HUES48 (cell line): ENCODE measurements around the gene NRP1.
"Not testable (repeated sequence)": the region's sequence is repeated elsewhere in the genome, so short reads cannot be mapped to it uniquely, and the experiment has no call there.

Source experiments
- H3K27ac ChIP-seq: one replicate; pipeline ENCODE4 v1.7.0; 2013; ENCODE audit warnings: low read depth, low read length, inconsistent platforms
- H3K27me3 ChIP-seq: 2 replicates; pipeline ENCODE4 v1.6.1; 2013; ENCODE audit warnings: mild to moderate bottlenecking, low read length; ENCODE audit not compliant: control insufficient read depth, insufficient read depth
- H3K36me3 ChIP-seq: 2 replicates; pipeline ENCODE4 v1.6.1; 2013; ENCODE audit warnings: low read length; ENCODE audit not compliant: control insufficient read depth, insufficient read depth
- H3K4me1 ChIP-seq: 2 replicates; pipeline ENCODE4 v1.6.1; 2013; ENCODE audit warnings: mild to moderate bottlenecking, low read length; ENCODE audit not compliant: control insufficient read depth, insufficient read depth
- H3K4me3 ChIP-seq: 2 replicates; pipeline ENCODE4 v1.5.1; 2013; ENCODE audit warnings: mild to moderate bottlenecking, low read depth, low read length
- H3K9ac ChIP-seq: 2 replicates; pipeline ENCODE4 v1.6.1; 2013; ENCODE audit warnings: mild to moderate bottlenecking, low read depth, low read length, moderate library complexity
- H3K9me3 ChIP-seq: 2 replicates; pipeline ENCODE4 v1.6.1; 2013; ENCODE audit warnings: low read length; ENCODE audit not compliant: control insufficient read depth, insufficient read depth

The NRP1 gene

GRCh38 chr10:33304423-33305225 is 29.8 kb downstream of the NRP1 start:
- no peak overlapping the region for H3K4me3 ChIP-seq
- H3K27ac ChIP-seq = no peak overlapping the region
- H3K36me3 ChIP-seq = no peaks in the 10 kb centered on the region
- no peaks in the 10 kb centered on the region for H3K9me3 ChIP-seq
- H3K9ac ChIP-seq = no peak overlapping the region
- 0 out of 2 replicates have a peak, but pooled peaks cover 2% of the 10 kb centered on the region for H3K4me1 ChIP-seq
- H3K27me3 ChIP-seq = no peaks in the 10 kb centered on the region

- H3K27ac ChIP-seq = no peak overlapping the region
These were observed 30.5 kb downstream of the NRP1 start for GRCh38 chr10:33303988-33304387.

GRCh38 chr10:33302208-33302829 is 32.1 kb downstream of the NRP1 start:
- H3K4me3 ChIP-seq = no peak overlapping the region
- H3K9ac ChIP-seq = no peak overlapping the region
- no peak overlapping the region for H3K27ac ChIP-seq
- H3K9me3 ChIP-seq = no peaks in the 10 kb centered on the region
- no peaks in the 10 kb centered on the region for H3K36me3 ChIP-seq
- no peaks in the 10 kb centered on the region for H3K27me3 ChIP-seq
- 0 out of 2 replicates have a peak, but pooled peaks cover 2% of the 10 kb centered on the region for H3K4me1 ChIP-seq

More at GRCh38 chr10:33303988-33304387, 30.5 kb downstream of the NRP1 start:
- Histone ChIP-seq H3K9ac (no peak overlapping the region), H3K36me3 (no peaks in the 10 kb centered on the region), H3K9me3 (no peaks in the 10 kb centered on the region), H3K27me3 (no peaks in the 10 kb centered on the region), H3K4me3 (no peak overlapping the region), H3K4me1 (0 out of 2 replicates have a peak, but pooled peaks cover 2% of the 10 kb centered on the region)

GRCh38 chr10:33301097-33301789 is 33.2 kb downstream of the NRP1 start:
- Histone ChIP-seq H3K4me3 (no peak overlapping the region), H3K27ac (no peak overlapping the region), H3K27me3 (no peaks in the 10 kb centered on the region), H3K4me1 (0 out of 2 replicates have a peak, but pooled peaks cover 2% of the 10 kb centered on the region), H3K9me3 (no peaks in the 10 kb centered on the region), H3K9ac (no peak overlapping the region), H3K36me3 (no peaks in the 10 kb centered on the region)

GRCh38 chr10:33300544-33300943 is 33.9 kb downstream of the NRP1 start:
- H3K9ac ChIP-seq, H3K4me1 ChIP-seq, H3K27ac ChIP-seq, H3K4me3 ChIP-seq, H3K36me3 ChIP-seq, H3K27me3 ChIP-seq, H3K9me3 ChIP-seq: not testable (repeated sequence)

GRCh38 chr10:33298893-33299292 is 35.6 kb downstream of the NRP1 start:
- H3K4me1 ChIP-seq = 0 out of 2 replicates have a peak, but pooled peaks cover 2% of the 10 kb centered on the region
- no peaks in the 10 kb centered on the region for H3K9me3 ChIP-seq
- H3K36me3 ChIP-seq = no peaks in the 10 kb centered on the region
- H3K27me3 ChIP-seq = no peaks in the 10 kb centered on the region
- no peak overlapping the region for H3K27ac ChIP-seq
- H3K4me3 ChIP-seq = no peak overlapping the region
- H3K9ac ChIP-seq = no peak overlapping the region

- Histone ChIP-seq H3K9me3 (no peaks in the 10 kb centered on the region), H3K36me3 (no peaks in the 10 kb centered on the region), H3K4me3 (no peak overlapping the region), H3K4me1 (0 out of 2 replicates have a peak, but pooled peaks cover 2% of the 10 kb centered on the region), H3K27ac (no peak overlapping the region), H3K27me3 (no peaks in the 10 kb centered on the region), H3K9ac (no peak overlapping the region)
These were observed 36.4 kb downstream of the NRP1 start for GRCh38 chr10:33298110-33298509.

- Histone ChIP-seq H3K27ac (no peak overlapping the region), H3K4me1 (peaks cover 8% of the 10 kb centered on the region; the same call in 1 of the 2 replicates)
These were observed 38.6 kb downstream of the NRP1 start for GRCh38 chr10:33295851-33296250.

GRCh38 chr10:33293531-33294170 is 40.8 kb downstream of the NRP1 start:
- Histone ChIP-seq H3K9me3 (no peaks in the 10 kb centered on the region), H3K9ac (no peak overlapping the region), H3K27ac (no peak overlapping the region), H3K36me3 (no peaks in the 10 kb centered on the region), H3K27me3 (no peaks in the 10 kb centered on the region), H3K4me1 (peaks cover 24% of the 10 kb centered on the region; the same call in 1 of the 2 replicates), H3K4me3 (no peak overlapping the region)

More at GRCh38 chr10:33295851-33296250, 38.6 kb downstream of the NRP1 start:
- Histone ChIP-seq H3K36me3 (no peaks in the 10 kb centered on the region), H3K9me3 (no peaks in the 10 kb centered on the region), H3K4me3 (no peak overlapping the region), H3K27me3 (no peaks in the 10 kb centered on the region), H3K9ac (no peak overlapping the region)

- no peak overlapping the region for H3K4me3 ChIP-seq
- H3K4me1 ChIP-seq = peaks cover 24% of the 10 kb centered on the region; the same call in 1 of the 2 replicates
- H3K9ac ChIP-seq = no peak overlapping the region
- H3K27me3 ChIP-seq = no peaks in the 10 kb centered on the region
- no peaks in the 10 kb centered on the region for H3K36me3 ChIP-seq
- no peaks in the 10 kb centered on the region for H3K9me3 ChIP-seq
- H3K27ac ChIP-seq = no peak overlapping the region
These were observed 41.4 kb downstream of the NRP1 start for GRCh38 chr10:33293076-33293475.
